Caco-2 (cell line): ENCODE results near the gene ZNF358. TPM values are rescaled to one million over a fixed set of nuclear protein-coding genes. Genes with fewer than 3 reads are reported as not detected.

Experiments used
- BruUV-seq: library from RNA; stranded (reverse); fragments of 400-500 nt; replicated peaks from 2 replicates; lab custom pipeline; 2021; lab: Mats Ljungman, UMichigan
- CTCF ChIA-PET: fragments of 300-600 bp; sonication (Branson Sonifier 250); formaldehyde crosslinking; loops from one replicate; lab custom pipeline; 2022; ENCODE audit warnings: antibody characterized with exemption; lab: Charles Lee
- POLR2A ChIA-PET: fragments of 300-600 bp; sonication (Branson Sonifier 250); formaldehyde crosslinking; loops from one replicate; lab custom pipeline; 2022; ENCODE audit warnings: antibody characterized with exemption; lab: Charles Lee
- DNase-seq, 2 experiments: peaks; one replicate each; pipeline versions ENCODE4 v3.0.0 to v3.0.0-alpha.2; 2020 to 2022
- H3K27me3 ChIP-seq: replicated peaks from 2 replicates; pipeline ENCODE4 v1.6.0; 2011; ENCODE audit warnings: low read length; ENCODE audit not compliant: control insufficient read depth, insufficient read depth
- H3K36me3 ChIP-seq: 2 replicates; pipeline ENCODE4 v1.5.1; 2011; ENCODE audit warnings: low read length; ENCODE audit not compliant: control insufficient read depth, insufficient read depth
- H3K4me1 ChIP-seq: fragments of 250-450 bp; sonication (Bioruptor Pico); 2 replicates; pipeline ENCODE4 v1.5.1; 2020; ENCODE audit warnings: mild to moderate bottlenecking
- H3K4me3 ChIP-seq: 2 replicates; pipeline ENCODE4 v1.5.1; 2011; ENCODE audit warnings: low read depth, mild to moderate bottlenecking, control low read depth, low read length
- H3K9me3 ChIP-seq: fragments of 250-450 bp; sonication (Bioruptor Pico); 2 replicates; pipeline ENCODE4 v1.5.1; 2020; ENCODE audit warnings: mild to moderate bottlenecking, moderate library complexity
- H3K27ac Mint-ChIP-seq: one replicate; pipeline ENCODE4 v1.8.0; 2022; ENCODE audit warnings: mixed read lengths; ENCODE audit not compliant: unreplicated experiment
- H3K27me3 Mint-ChIP-seq: one replicate; pipeline ENCODE4 v1.8.0; 2022; ENCODE audit warnings: mixed read lengths; ENCODE audit not compliant: insufficient read depth, unreplicated experiment
- H3K36me3 Mint-ChIP-seq: one replicate; pipeline ENCODE4 v1.8.0; 2022; ENCODE audit warnings: mild to moderate bottlenecking, mixed read lengths; ENCODE audit not compliant: insufficient read depth, unreplicated experiment
- H3K4me1 Mint-ChIP-seq: one replicate; pipeline ENCODE4 v1.8.0; 2022; ENCODE audit warnings: low read depth, mixed read lengths; ENCODE audit not compliant: unreplicated experiment
- H3K4me3 Mint-ChIP-seq: one replicate; pipeline ENCODE4 v1.8.0; 2022; ENCODE audit warnings: mild to moderate bottlenecking, moderate library complexity, mixed read lengths; ENCODE audit not compliant: unreplicated experiment
- H3K9me3 Mint-ChIP-seq: one replicate; pipeline ENCODE4 v1.8.0; 2022; ENCODE audit warnings: mixed read lengths; ENCODE audit not compliant: unreplicated experiment
- CTCF ChIP-seq, 2 experiments: fragments of 200-600 bp in 1 of 2; IDR thresholded peaks; 1 replicate in 1 of 2; 2 replicates in 1 of 2; pipeline versions ENCODE4 v1.5.1 to v1.8.0; 2011 to 2022; ENCODE audit warnings: antibody characterized with exemption in 1 of 2, control low read depth in 1 of 2, inconsistent platforms in 1 of 2, low read depth in 1 of 2, low read length in 1 of 2, mild to moderate bottlenecking in 1 of 2, moderate library complexity in 1 of 2; ENCODE audit not compliant: insufficient read depth in 1 of 2, severe bottlenecking in 1 of 2, unreplicated experiment in 1 of 2
- intact Hi-C: fragments of 100-400 bp; cut with micrococcal nuclease; formaldehyde crosslinking; loops from one replicate; pipeline ENCODE4 v1.10.0; 2022; ENCODE audit not compliant: unreplicated experiment
- total RNA-seq: library from RNA; stranded (reverse); gene quantifications from 2 replicates; pipeline ENCODE4 v1.2.3, GENCODE V29; 2022

The ZNF358 gene
- total RNA-seq, 1 experiment from 2014 or later, result 29.4 TPM

- no peaks in the 10 kb centered on the region for H3K4me1 Mint-ChIP-seq
- ChIA-PET CTCF (no interaction called here), POLR2A (no interaction called here)
- H3K27me3 Mint-ChIP-seq, result no peaks in the 10 kb centered on the region
- Histone ChIP-seq H3K4me3 (no peak overlapping the region), H3K27me3 (no peaks in the 10 kb centered on the region), H3K4me1 (no peaks in the 10 kb centered on the region), H3K36me3 (no peaks in the 10 kb centered on the region), H3K9me3 (no peaks in the 10 kb centered on the region)
- intact Hi-C loops, result no loop called here
- no peak overlapping the region for H3K4me3 Mint-ChIP-seq
- no peak for DNase-seq
- peaks cover 6% of the 10 kb centered on the region for H3K36me3 Mint-ChIP-seq
- TF ChIP-seq CTCF (IDR thresholded peaks at IDR 0.05; ENCODE audit: insufficient read depth in 1 of 2, low read depth in 1 of 2, low read length in 1 of 2, severe bottlenecking in 1 of 2, unreplicated experiment in 1 of 2), result no peak
- H3K9me3 Mint-ChIP-seq, result no peaks in the 10 kb centered on the region
- no peak overlapping the region for H3K27ac Mint-ChIP-seq
- BruUV-seq, result no TSS peak
Measured at GRCh38 chr19:7556696-7557315, 40.9 kb downstream of the ZNF358 start.

GRCh38 chr19:7558667-7559066 lies 42.8 kb downstream of the ZNF358 start:
- Mint-ChIP-seq H3K9me3 (no peaks in the 10 kb centered on the region), H3K27ac (no peak overlapping the region), H3K36me3 (peaks cover 6% of the 10 kb centered on the region), H3K27me3 (no peaks in the 10 kb centered on the region), H3K4me1 (no peaks in the 10 kb centered on the region), H3K4me3 (no peak overlapping the region)
- no peak for TF ChIP-seq CTCF (IDR thresholded peaks at IDR 0.05; ENCODE audit: insufficient read depth in 1 of 2, low read depth in 1 of 2, low read length in 1 of 2, severe bottlenecking in 1 of 2, unreplicated experiment in 1 of 2)
- no peaks in the 10 kb centered on the region for H3K36me3 ChIP-seq
- H3K27me3 ChIP-seq, result no peaks in the 10 kb centered on the region
- POLR2A ChIA-PET, result no interaction called here
- no peak for DNase-seq
- H3K4me3 ChIP-seq, result no peak overlapping the region
- CTCF ChIA-PET, result no interaction called here
- H3K4me1 ChIP-seq, result no peaks in the 10 kb centered on the region
- no TSS peak for BruUV-seq
- intact Hi-C loops, result no loop called here
- no peaks in the 10 kb centered on the region for H3K9me3 ChIP-seq

- intact Hi-C loops, result no loop called here
- POLR2A ChIA-PET, result no interaction called here
- no TSS peak for BruUV-seq
- Mint-ChIP-seq H3K4me1 (no peaks in the 10 kb centered on the region), H3K27ac (no peak overlapping the region), H3K27me3 (no peaks in the 10 kb centered on the region), H3K9me3 (no peaks in the 10 kb centered on the region), H3K36me3 (peaks cover 6% of the 10 kb centered on the region), H3K4me3 (no peak overlapping the region)
- no peak for DNase-seq
- Histone ChIP-seq H3K4me3 (no peak overlapping the region), H3K9me3 (no peaks in the 10 kb centered on the region), H3K27me3 (no peaks in the 10 kb centered on the region), H3K4me1 (no peaks in the 10 kb centered on the region), H3K36me3 (no peaks in the 10 kb centered on the region)
- TF ChIP-seq CTCF (IDR thresholded peaks at IDR 0.05; ENCODE audit: insufficient read depth in 1 of 2, low read depth in 1 of 2, low read length in 1 of 2, severe bottlenecking in 1 of 2, unreplicated experiment in 1 of 2), result no peak
- CTCF ChIA-PET, result no interaction called here
Measured at GRCh38 chr19:7559102-7559501, 43.2 kb downstream of the ZNF358 start.
